HCT116 (cell line): ENCODE data around the gene C9orf50.

ENCODE experiments used
- EGR1 ChIP-seq: IDR thresholded peaks from 2 replicates; pipeline ENCODE4 v1.6.1; 2012; ENCODE audit warnings: low read depth
- ELF1 ChIP-seq: IDR thresholded peaks from 2 replicates; pipeline ENCODE4 v1.6.1; 2012; ENCODE audit warnings: low read depth, borderline replicate concordance
- EZH2 ChIP-seq: fragments of 200-600 bp; sonication (generic); IDR thresholded peaks from 2 replicates; pipeline ENCODE4 v1.6.1; 2017; ENCODE audit warnings: antibody characterized with exemption, mixed run types
- EZH2phosphoT487 ChIP-seq: fragments of 200-600 bp; IDR thresholded peaks from 2 replicates; pipeline ENCODE4 v1.6.1; 2018; ENCODE audit warnings: antibody characterized with exemption, borderline replicate concordance
- JUND ChIP-seq: IDR thresholded peaks from 2 replicates; pipeline ENCODE4 v1.6.1; 2012
- POLR2A ChIP-seq: IDR thresholded peaks from 2 replicates; pipeline ENCODE4 v1.7.0; 2011; ENCODE audit warnings: borderline replicate concordance; ENCODE audit not compliant: insufficient read depth, insufficient read length; ENCODE audit errors: extremely low read depth
- POLR2AphosphoS5 ChIP-seq: IDR thresholded peaks from 2 replicates; pipeline ENCODE4 v1.6.1; 2011; ENCODE audit warnings: mild to moderate bottlenecking, low read depth, low read length, moderate library complexity
- RAD21 ChIP-seq: IDR thresholded peaks from 2 replicates; pipeline ENCODE4 v1.6.1; 2012; ENCODE audit warnings: low read depth, mild to moderate bottlenecking
- SIN3A ChIP-seq: IDR thresholded peaks from 2 replicates; pipeline ENCODE4 v1.6.1; 2012; ENCODE audit warnings: low read depth
- SRF ChIP-seq: IDR thresholded peaks from 2 replicates; pipeline ENCODE4 v1.6.1; 2012; ENCODE audit warnings: low read depth
- TF ChIP-seq, protein P1 (sequence below): IDR thresholded peaks from 2 replicates; pipeline ENCODE4 v1.6.1; 2012; ENCODE audit warnings: low read depth
- TF ChIP-seq, protein P2 (sequence below), 3 experiments: fragments of 200-600 bp in 1 of 3; sonication (generic) in 1 of 3; IDR thresholded peaks in 2 of 3; conservative IDR thresholded peaks in 1 of 3; 2 replicates each; pipeline ENCODE4 v1.5.1; 2012 to 2017; ENCODE audit warnings: low read depth in 2 of 3, low read length in 2 of 3, antibody characterized with exemption in 1 of 3, borderline replicate concordance in 1 of 3, control low read depth in 1 of 3, mild to moderate bottlenecking in 1 of 3, mixed read lengths in 1 of 3, mixed run types in 1 of 3, moderate library complexity in 1 of 3; ENCODE audit not compliant: insufficient read depth in 1 of 3
- TF ChIP-seq, protein P3 (sequence below): IDR thresholded peaks from 2 replicates; pipeline ENCODE4 v1.6.1; 2012

DNA sequence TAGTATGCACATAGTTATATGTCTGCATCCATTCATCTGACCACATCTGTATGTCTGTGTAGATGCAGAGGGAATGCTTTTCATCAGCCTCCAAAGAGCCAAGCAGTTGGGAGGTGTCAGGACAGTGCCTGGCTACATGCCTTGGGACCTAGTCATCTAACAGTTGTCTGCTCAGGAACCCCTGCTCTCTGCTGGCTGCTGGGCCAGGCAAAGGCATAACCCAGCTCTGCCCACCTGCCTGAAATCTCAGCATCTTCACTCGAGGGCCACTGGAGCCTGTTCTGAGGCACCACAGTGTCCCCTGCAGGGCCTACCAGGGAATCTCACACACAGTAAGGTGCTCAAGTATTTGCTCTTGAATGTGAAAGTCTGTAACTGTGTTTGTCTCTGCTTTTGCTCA, 3.7 kb downstream of the C9orf50 start:
- TF ChIP-seq RAD21 (no peak), POLR2AphosphoS5 (0 out of 2 replicates have a peak, but pooled peaks have one; percentile 20), POLR2A (no peak), SRF (no peak), SIN3A (no peak), JUND (no peak), EZH2 (no peak), ELF1 (no peak), EGR1 (no peak), EZH2phosphoT487 (no peak)
- TF ChIP-seq, protein P1, sequence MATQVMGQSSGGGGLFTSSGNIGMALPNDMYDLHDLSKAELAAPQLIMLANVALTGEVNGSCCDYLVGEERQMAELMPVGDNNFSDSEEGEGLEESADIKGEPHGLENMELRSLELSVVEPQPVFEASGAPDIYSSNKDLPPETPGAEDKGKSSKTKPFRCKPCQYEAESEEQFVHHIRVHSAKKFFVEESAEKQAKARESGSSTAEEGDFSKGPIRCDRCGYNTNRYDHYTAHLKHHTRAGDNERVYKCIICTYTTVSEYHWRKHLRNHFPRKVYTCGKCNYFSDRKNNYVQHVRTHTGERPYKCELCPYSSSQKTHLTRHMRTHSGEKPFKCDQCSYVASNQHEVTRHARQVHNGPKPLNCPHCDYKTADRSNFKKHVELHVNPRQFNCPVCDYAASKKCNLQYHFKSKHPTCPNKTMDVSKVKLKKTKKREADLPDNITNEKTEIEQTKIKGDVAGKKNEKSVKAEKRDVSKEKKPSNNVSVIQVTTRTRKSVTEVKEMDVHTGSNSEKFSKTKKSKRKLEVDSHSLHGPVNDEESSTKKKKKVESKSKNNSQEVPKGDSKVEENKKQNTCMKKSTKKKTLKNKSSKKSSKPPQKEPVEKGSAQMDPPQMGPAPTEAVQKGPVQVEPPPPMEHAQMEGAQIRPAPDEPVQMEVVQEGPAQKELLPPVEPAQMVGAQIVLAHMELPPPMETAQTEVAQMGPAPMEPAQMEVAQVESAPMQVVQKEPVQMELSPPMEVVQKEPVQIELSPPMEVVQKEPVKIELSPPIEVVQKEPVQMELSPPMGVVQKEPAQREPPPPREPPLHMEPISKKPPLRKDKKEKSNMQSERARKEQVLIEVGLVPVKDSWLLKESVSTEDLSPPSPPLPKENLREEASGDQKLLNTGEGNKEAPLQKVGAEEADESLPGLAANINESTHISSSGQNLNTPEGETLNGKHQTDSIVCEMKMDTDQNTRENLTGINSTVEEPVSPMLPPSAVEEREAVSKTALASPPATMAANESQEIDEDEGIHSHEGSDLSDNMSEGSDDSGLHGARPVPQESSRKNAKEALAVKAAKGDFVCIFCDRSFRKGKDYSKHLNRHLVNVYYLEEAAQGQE: no peak
- TF ChIP-seq, protein P2, sequence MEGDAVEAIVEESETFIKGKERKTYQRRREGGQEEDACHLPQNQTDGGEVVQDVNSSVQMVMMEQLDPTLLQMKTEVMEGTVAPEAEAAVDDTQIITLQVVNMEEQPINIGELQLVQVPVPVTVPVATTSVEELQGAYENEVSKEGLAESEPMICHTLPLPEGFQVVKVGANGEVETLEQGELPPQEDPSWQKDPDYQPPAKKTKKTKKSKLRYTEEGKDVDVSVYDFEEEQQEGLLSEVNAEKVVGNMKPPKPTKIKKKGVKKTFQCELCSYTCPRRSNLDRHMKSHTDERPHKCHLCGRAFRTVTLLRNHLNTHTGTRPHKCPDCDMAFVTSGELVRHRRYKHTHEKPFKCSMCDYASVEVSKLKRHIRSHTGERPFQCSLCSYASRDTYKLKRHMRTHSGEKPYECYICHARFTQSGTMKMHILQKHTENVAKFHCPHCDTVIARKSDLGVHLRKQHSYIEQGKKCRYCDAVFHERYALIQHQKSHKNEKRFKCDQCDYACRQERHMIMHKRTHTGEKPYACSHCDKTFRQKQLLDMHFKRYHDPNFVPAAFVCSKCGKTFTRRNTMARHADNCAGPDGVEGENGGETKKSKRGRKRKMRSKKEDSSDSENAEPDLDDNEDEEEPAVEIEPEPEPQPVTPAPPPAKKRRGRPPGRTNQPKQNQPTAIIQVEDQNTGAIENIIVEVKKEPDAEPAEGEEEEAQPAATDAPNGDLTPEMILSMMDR (IDR thresholded peaks at IDR 0.05 in 2 of 3, conservative IDR thresholded peaks at IDR 0.05 in 1 of 3; ENCODE audit: borderline replicate concordance in 1 of 3, insufficient read depth in 1 of 3, low read depth in 2 of 3, low read length in 2 of 3): peak in 2 of 3 experiments; percentile 78 to 82; a peak in 4 of 6 replicates
- TF ChIP-seq, protein P3, sequence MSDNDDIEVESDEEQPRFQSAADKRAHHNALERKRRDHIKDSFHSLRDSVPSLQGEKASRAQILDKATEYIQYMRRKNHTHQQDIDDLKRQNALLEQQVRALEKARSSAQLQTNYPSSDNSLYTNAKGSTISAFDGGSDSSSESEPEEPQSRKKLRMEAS: no peak
